Ovary (tissue), 9 donors: Measurements from ENCODE around the gene SLC52A1. TPM values are rescaled to one million over a fixed set of nuclear protein-coding genes. Genes with fewer than 3 reads are reported as not detected.

Source experiments
- DNase-seq, 5 donors: peaks; one replicate each; pipeline ENCODE4 v3.0.0-alpha.2; 2019 to 2020
- H3K27ac ChIP-seq, 2 donors: fragments of 200-600 bp; one replicate each; pipeline versions ENCODE4 v1.5.1 to v1.8.0; 2019 to 2022
- H3K27me3 ChIP-seq: fragments of 200-600 bp; one replicate; pipeline ENCODE4 v1.8.0; 2022
- H3K36me3 ChIP-seq: fragments of 200-600 bp; sonication (generic); one replicate; pipeline ENCODE4 v1.5.1; 2019
- H3K4me1 ChIP-seq: one replicate; pipeline ENCODE4 v1.8.1; 2013; ENCODE audit warnings: mild to moderate bottlenecking, moderate library complexity; ENCODE audit not compliant: insufficient read depth
- H3K4me3 ChIP-seq: fragments of 200-600 bp; sonication (generic); one replicate; pipeline ENCODE4 v1.5.1; 2017
- H3K9me3 ChIP-seq, 2 donors: fragments of 200-600 bp in 1 of 2; sonication (generic) in 1 of 2; one replicate each; pipeline versions ENCODE4 v1.5.1 to v1.8.1; 2013 to 2019; ENCODE audit warnings: mild to moderate bottlenecking in 1 of 2, moderate library complexity in 1 of 2
- EP300 ChIP-seq: sonication (generic); formaldehyde crosslinking; IDR thresholded peaks from one replicate; pipeline ENCODE4 v1.6.1; 2017; ENCODE audit warnings: antibody characterized with exemption
- POLR2A ChIP-seq: fragments of 450-650 bp; IDR thresholded peaks from one replicate; pipeline ENCODE4 v1.6.1; 2017; ENCODE audit warnings: antibody characterized with exemption, mild to moderate bottlenecking, moderate library complexity
- WGBS, 3 donors: extraction: QIAGEN DNeasy Blood & Tissue Kit in 1 of 3; methylation state at CpG; one replicate each; pipeline versions ENCODE4 v1.1.5 to v1.1.7; 2013 to 2017; 5-methylcytosine and 5-hydroxymethylcytosine counted together
- intact Hi-C, 4 donors: fragments of 100-400 bp; cut with DNase I; formaldehyde crosslinking; loops; one replicate each; pipeline versions ENCODE4 v1.11.0 to v1.15.1; 2022 to 2023
- polyA plus RNA-seq, 2 donors: library from polyadenylated mRNA; stranded (reverse); fragments of 200-250 nt in 1 of 2; fragments of 350-450 nt in 1 of 2; fragmentation: Illumina TruSeq in 1 of 2; extraction: RNeasy Lipid Tissue Mini Kit (QIAGEN cat#74804) in 1 of 2; gene quantifications; one replicate each; pipeline ENCODE4 v1.2.3, GENCODE V29; 2013 to 2014
- total RNA-seq, 7 donors: library from RNA; depleted of rRNA in 2 of 7; stranded (reverse); fragments of >200 nt in 2 of 7; fragmentation: NEBNext Ultra II Directional in 3 of 7; extraction: Animal tissue kit (Norgen Biotek cat#: 25700) in 3 of 7; gene quantifications; one replicate each; pipeline versions ENCODE4 v1.1.0 to v1.2.4, GENCODE V29; 2016 to 2023
- TF ChIP-seq, protein P1 (sequence below), 3 donors: fragments of 450-650 bp in 2 of 3; fragments of 200-600 bp in 1 of 3; IDR thresholded peaks; one replicate each; pipeline versions ENCODE4 v1.5.1 to v1.8.0; 2016 to 2022; ENCODE audit warnings: antibody characterized with exemption in 3 of 3, mild to moderate bottlenecking in 1 of 3
- donor health status: DM: no; HTN: no; CAD: no; lungs with moderate emphysema.
- donor health status: DM: no; HTN: no; CAD: no.
- donor health status: Bipolar disorder and iron deficiency.
- donor health status: DM: yes; HTN: yes; CAD: no.
- donor health status: DM: no; HTN: no; CAD: no.
- donor health status: DM: yes; HTN: yes; CAD: no.

SLC52A1 gene
- total and polyA plus RNA-seq, 9 donors = 0.08 to 1.0 (median 0.19) TPM; not detected in 5

DNA sequence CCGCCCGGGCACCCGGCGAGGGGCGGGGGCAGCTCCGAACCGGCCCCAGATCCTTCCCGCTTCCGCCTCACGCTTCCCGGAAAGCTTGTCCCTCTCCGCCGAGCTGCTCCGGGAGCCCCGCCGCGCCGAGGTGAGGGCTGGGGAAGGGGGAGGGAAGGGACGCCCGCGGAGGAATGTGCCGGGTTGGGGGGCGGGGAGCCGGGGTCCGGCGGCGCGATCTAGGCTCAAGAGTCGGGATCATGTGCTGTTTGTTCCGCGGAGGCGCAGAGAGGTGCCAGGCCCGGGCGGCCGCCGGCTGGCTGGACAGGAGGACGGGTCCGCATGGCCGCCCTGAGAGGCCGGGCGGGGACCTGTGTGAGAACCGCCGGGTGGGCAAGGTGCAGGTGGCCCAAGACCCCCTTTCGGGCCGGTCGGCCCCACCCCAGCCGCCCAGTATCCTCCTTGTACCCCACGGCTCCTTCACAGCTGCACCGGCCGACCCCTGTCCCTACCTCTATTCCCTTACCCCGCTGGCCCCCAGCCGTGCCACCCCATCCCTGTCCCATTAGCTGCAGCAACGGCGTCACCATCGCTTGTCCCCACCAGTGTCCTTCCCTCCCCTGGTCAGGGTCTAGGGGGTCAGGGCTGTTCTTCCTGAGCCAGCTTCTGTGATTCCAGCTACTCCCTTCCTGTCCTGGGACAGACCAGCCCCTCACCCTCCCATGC lies 37.0 kb downstream of the SLC52A1 start:
- DNase-seq = peak; percentile 55 to 78 (median 65)
- no peak for TF ChIP-seq EP300
- TF ChIP-seq, protein P1, sequence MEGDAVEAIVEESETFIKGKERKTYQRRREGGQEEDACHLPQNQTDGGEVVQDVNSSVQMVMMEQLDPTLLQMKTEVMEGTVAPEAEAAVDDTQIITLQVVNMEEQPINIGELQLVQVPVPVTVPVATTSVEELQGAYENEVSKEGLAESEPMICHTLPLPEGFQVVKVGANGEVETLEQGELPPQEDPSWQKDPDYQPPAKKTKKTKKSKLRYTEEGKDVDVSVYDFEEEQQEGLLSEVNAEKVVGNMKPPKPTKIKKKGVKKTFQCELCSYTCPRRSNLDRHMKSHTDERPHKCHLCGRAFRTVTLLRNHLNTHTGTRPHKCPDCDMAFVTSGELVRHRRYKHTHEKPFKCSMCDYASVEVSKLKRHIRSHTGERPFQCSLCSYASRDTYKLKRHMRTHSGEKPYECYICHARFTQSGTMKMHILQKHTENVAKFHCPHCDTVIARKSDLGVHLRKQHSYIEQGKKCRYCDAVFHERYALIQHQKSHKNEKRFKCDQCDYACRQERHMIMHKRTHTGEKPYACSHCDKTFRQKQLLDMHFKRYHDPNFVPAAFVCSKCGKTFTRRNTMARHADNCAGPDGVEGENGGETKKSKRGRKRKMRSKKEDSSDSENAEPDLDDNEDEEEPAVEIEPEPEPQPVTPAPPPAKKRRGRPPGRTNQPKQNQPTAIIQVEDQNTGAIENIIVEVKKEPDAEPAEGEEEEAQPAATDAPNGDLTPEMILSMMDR (IDR thresholded peaks at IDR 0.05) = no peak
- TF ChIP-seq POLR2A = peak; percentile 22
- intact Hi-C loops = no loop called here
- 0 to 1% (median 0%) methylated on average over 27 to 55 of the region's 55 CpGs for WGBS, 3 donors
- Histone ChIP-seq H3K9me3 (no peaks in the 10 kb centered on the region), H3K4me3 (peak overlapping the region; percentile 75), H3K36me3 (no peaks in the 10 kb centered on the region), H3K27ac (peak overlapping the region; percentile 74 to 90), H3K27me3 (no peaks in the 10 kb centered on the region), H3K4me1 (peaks cover 12% of the 10 kb centered on the region)

DNA sequence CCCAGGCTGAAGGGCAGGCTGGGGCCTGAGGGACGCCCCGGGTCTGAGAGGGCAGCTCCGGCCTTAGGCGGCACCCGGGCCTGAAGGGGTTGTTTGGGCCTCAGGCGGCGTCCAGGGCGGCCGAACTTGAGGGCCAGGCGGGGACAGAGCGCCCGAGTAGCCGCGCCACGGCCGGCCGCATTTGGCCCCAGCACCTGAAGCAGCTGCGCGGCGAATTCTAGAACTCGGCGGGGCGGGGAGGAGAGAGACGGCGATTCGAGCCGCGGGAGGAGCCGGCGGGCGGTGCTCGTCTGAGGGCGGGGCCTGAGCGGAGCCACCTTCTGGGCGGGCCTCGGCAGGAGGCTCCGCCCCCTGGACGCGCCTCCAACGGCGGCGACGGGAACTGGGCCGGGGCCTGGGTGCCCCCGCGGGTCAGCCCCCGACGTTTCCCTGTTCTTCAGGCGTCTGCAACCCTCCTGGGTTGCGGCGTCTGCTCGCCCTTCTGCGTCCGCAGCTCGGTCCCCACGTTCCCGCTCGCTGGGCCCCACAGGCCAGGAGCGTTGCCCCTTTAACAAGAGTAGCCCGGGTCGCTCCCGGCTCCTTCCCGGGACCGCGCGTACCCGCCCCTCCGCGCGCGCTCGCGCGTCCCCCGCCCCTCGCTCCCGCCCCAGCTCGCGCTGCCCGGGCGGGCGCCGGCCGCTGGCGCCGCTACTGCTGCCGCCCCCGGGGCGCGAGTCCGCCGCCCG lies 37.8 kb downstream of the SLC52A1 start, which contains the start of the genes INCA1 and KIF1C:
TSS of gene INCA1 (minus strand) at position 221 of the 725 bp plus-strand sequence. CDS start 3,085 bp downstream, outside the sequence.
TSS of gene KIF1C (plus strand) at position 649 of the 725 bp plus-strand sequence. CDS start 2,297 bp downstream, outside the sequence.
- no peaks in the 10 kb centered on the region for H3K27me3 ChIP-seq
- H3K4me1 ChIP-seq = peaks cover 12% of the 10 kb centered on the region
- peak; percentile 94 to 96 (median 95) for DNase-seq
- peak within 1 kb of the TSS; percentile 75 for H3K4me3 ChIP-seq
- H3K36me3 ChIP-seq = no peaks in the 10 kb centered on the region
- intact Hi-C loops = no loop called here
- no peaks in the 10 kb centered on the region for H3K9me3 ChIP-seq
- WGBS, 3 donors = 0% methylated on average over 30 to 93 of the region's 93 CpGs
- TF ChIP-seq EP300 = no peak
- peak; percentile 74 for TF ChIP-seq POLR2A
- TF ChIP-seq, protein P1 (IDR thresholded peaks at IDR 0.05) = peak in 2 of 3 donors; percentile 54 to 59
- H3K27ac ChIP-seq = peak within 1 kb of the TSS; percentile 74 to 90

- intact Hi-C loops = no loop called here
- H3K4me3 ChIP-seq = no peak overlapping the region
- WGBS, 3 donors = 79 to 86% (median 86%) methylated on average over 6 of the region's 6 CpGs
- H3K27ac ChIP-seq = no peak overlapping the region
- TF ChIP-seq POLR2A (no peak), EP300 (no peak)
- TF ChIP-seq, protein P1 (IDR thresholded peaks at IDR 0.05) = no peak
- no peaks in the 10 kb centered on the region for H3K36me3 ChIP-seq
- no peaks in the 10 kb centered on the region for H3K27me3 ChIP-seq
- H3K9me3 ChIP-seq = no peaks in the 10 kb centered on the region
- no peak for DNase-seq
- H3K4me1 ChIP-seq = peaks cover 10% of the 10 kb centered on the region
Measured at GRCh38 chr17:4994081-4994595, 41.1 kb downstream of the SLC52A1 start.

DNA sequence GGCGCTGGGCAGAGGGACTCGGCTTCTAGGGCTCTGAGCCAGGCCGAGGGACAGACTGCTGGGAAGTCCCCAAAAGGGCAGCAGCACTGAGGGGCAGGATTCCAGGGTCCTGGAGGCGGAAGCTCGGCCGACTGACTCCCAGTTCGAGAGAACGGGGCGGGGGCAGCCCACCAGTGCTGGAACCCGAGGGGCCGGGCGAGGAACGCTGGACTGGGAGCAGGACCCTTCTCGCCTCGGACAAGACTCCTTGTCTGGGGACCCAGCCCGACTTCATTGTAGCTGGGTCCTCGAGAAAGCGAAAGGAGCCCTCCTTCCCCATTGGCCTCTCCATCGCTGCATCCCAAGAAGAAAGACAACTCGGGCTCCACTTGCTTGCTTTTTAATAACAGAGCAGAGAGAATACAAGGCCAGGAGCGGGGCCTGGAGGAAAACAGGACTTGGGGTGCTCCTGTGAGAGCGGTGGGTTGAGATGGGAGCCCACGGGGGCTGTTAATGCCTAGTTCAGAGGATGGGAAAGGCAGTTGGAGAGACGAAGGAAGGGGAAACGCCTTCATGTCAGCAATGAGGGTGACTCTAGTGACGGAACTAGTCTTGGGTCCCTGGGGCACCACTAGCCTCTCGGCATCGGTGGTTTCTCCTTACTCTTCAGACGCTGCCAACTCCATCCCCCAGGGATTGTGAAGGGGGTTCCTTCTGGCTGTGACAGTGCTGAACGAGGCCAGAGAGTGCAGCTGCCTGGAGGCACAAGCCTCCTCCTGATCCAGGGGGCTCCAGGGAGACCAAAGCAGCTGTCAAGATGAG lies 47.3 kb downstream of the SLC52A1 start:
- 1 to 2% (median 1%) methylated on average over 30 of the region's 30 CpGs for WGBS, 3 donors
- Histone ChIP-seq H3K4me1 (peaks cover 11% of the 10 kb centered on the region), H3K9me3 (no peaks in the 10 kb centered on the region), H3K36me3 (no peaks in the 10 kb centered on the region), H3K4me3 (peak overlapping the region; percentile 51), H3K27ac (peak overlapping the region; percentile 95 to 97), H3K27me3 (no peaks in the 10 kb centered on the region)
- TF ChIP-seq EP300 = peak; percentile 42
- no peak for TF ChIP-seq POLR2A
- intact Hi-C loops = loop anchor here in 1 of 4 donors (5.0 kb wide), 1 partner anchor 81 kb away; no protein-coding TSS in a partner anchor
- DNase-seq = no peak
